Liver (tissue), 9 donors: ENCODE results near the gene ACCSL. TPM values are rescaled to one million over a fixed set of nuclear protein-coding genes. Genes with fewer than 3 reads are reported as not detected.

Experiments
- DNase-seq: peaks from one replicate; pipeline ENCODE4 v3.0.0-alpha.2; 2017; ENCODE audit warnings: low spot score
- H3K27ac ChIP-seq, 2 donors: one replicate each; pipeline ENCODE4 v1.7.0; 2013; ENCODE audit warnings: inconsistent platforms in 2 of 2, low read length in 2 of 2, control low read depth in 1 of 2, low read depth in 1 of 2, mild to moderate bottlenecking in 1 of 2
- H3K27me3 ChIP-seq, 4 donors: one replicate each; pipeline versions ENCODE4 v1.6.1 to v1.7.0; 2013; ENCODE audit warnings: low read length in 3 of 4, inconsistent platforms in 1 of 4, mild to moderate bottlenecking in 1 of 4, moderate library complexity in 1 of 4; ENCODE audit not compliant: control insufficient read depth in 4 of 4, insufficient read depth in 4 of 4
- H3K36me3 ChIP-seq, 4 donors: one replicate each; pipeline versions ENCODE4 v1.6.1 to v1.7.0; 2013; ENCODE audit warnings: low read length in 3 of 4, mild to moderate bottlenecking in 3 of 4, low read depth in 1 of 4, moderate library complexity in 1 of 4; ENCODE audit not compliant: control insufficient read depth in 4 of 4, insufficient read depth in 3 of 4
- H3K4me1 ChIP-seq, 4 donors: one replicate each; pipeline versions ENCODE4 v1.6.1 to v1.7.0; 2013; ENCODE audit warnings: low read length in 3 of 4, mild to moderate bottlenecking in 3 of 4, moderate library complexity in 1 of 4; ENCODE audit not compliant: control insufficient read depth in 4 of 4, insufficient read depth in 4 of 4
- H3K4me3 ChIP-seq, 3 donors: one replicate each; pipeline versions ENCODE4 v1.6.1 to v1.7.0; 2013; ENCODE audit warnings: low read length in 3 of 3, control low read depth in 1 of 3, low read depth in 1 of 3, mild to moderate bottlenecking in 1 of 3
- H3K9ac ChIP-seq, 2 donors: one replicate each; pipeline ENCODE4 v1.7.0; 2013; ENCODE audit warnings: low read length in 2 of 2, mild to moderate bottlenecking in 2 of 2, moderate library complexity in 2 of 2, control low read depth in 1 of 2, low read depth in 1 of 2
- H3K9me3 ChIP-seq, 4 donors: one replicate each; pipeline versions ENCODE4 v1.6.1 to v1.7.0; 2013; ENCODE audit warnings: low read length in 3 of 4; ENCODE audit not compliant: control insufficient read depth in 4 of 4
- ATF3 ChIP-seq: IDR thresholded peaks from 2 replicates; pipeline ENCODE4 v1.6.1; 2016; ENCODE audit warnings: antibody characterized with exemption
- CTCF ChIP-seq: fragments of 150-350 bp; IDR thresholded peaks from 2 replicates; pipeline ENCODE4 v1.5.1; 2017; ENCODE audit warnings: improper control_type of control experiment, low read depth, low read length; ENCODE audit not compliant: missing input control
- FOXA1 ChIP-seq: IDR thresholded peaks from 2 replicates; pipeline ENCODE4 v1.6.1; 2016; ENCODE audit warnings: antibody characterized with exemption
- FOXA2 ChIP-seq: IDR thresholded peaks from 2 replicates; pipeline ENCODE4 v1.6.1; 2016; ENCODE audit warnings: antibody characterized with exemption
- GABPA ChIP-seq, 2 donors: IDR thresholded peaks in 1 of 2; conservative IDR thresholded peaks in 1 of 2; 2 replicates each; pipeline ENCODE4 v1.6.1; 2016; ENCODE audit warnings: antibody characterized with exemption in 2 of 2, mild to moderate bottlenecking in 1 of 2, moderate library complexity in 1 of 2
- HNF4A ChIP-seq, 2 donors: conservative IDR thresholded peaks; 2 replicates each; pipeline ENCODE4 v1.6.1; 2016; ENCODE audit warnings: antibody characterized with exemption in 2 of 2, mild to moderate bottlenecking in 2 of 2
- HNF4G ChIP-seq: IDR thresholded peaks from 2 replicates; pipeline ENCODE4 v1.6.1; 2016; ENCODE audit warnings: antibody characterized with exemption
- JUND ChIP-seq, 2 donors: IDR thresholded peaks; 2 replicates each; pipeline ENCODE4 v1.6.1; 2016; ENCODE audit warnings: antibody characterized with exemption in 2 of 2
- MAX ChIP-seq: IDR thresholded peaks from 2 replicates; pipeline ENCODE4 v1.6.1; 2016; ENCODE audit warnings: antibody characterized with exemption
- NR2F2 ChIP-seq: IDR thresholded peaks from 2 replicates; pipeline ENCODE4 v1.6.1; 2016; ENCODE audit warnings: antibody characterized with exemption
- RAD21 ChIP-seq, 2 donors: IDR thresholded peaks; 2 replicates each; pipeline ENCODE4 v1.6.1; 2016; ENCODE audit warnings: antibody characterized with exemption in 2 of 2, mild to moderate bottlenecking in 2 of 2
- REST ChIP-seq: IDR thresholded peaks from 2 replicates; pipeline ENCODE4 v1.6.1; 2016; ENCODE audit warnings: antibody characterized with exemption, mild to moderate bottlenecking
- RXRA ChIP-seq, 2 donors: IDR thresholded peaks; 2 replicates each; pipeline ENCODE4 v1.6.1; 2017 to 2018; ENCODE audit warnings: antibody characterized with exemption in 2 of 2, mild to moderate bottlenecking in 1 of 2
- SP1 ChIP-seq: IDR thresholded peaks from 2 replicates; pipeline ENCODE4 v1.6.1; 2018; ENCODE audit warnings: antibody characterized with exemption, mild to moderate bottlenecking
- TAF1 ChIP-seq: conservative IDR thresholded peaks from 2 replicates; pipeline ENCODE4 v1.6.1; 2016; ENCODE audit warnings: antibody characterized with exemption, mild to moderate bottlenecking
- ZBTB33 ChIP-seq: IDR thresholded peaks from 2 replicates; pipeline ENCODE4 v1.6.1; 2016; ENCODE audit warnings: antibody characterized with exemption
- WGBS: extraction: QIAGEN DNeasy Blood & Tissue Kit; methylation state at CpG from one replicate; pipeline ENCODE4 v1.1.7; 2013; 5-methylcytosine and 5-hydroxymethylcytosine counted together
- polyA plus RNA-seq, 2 donors: library from polyadenylated mRNA; stranded (reverse) in 1 of 2; unstranded in 1 of 2; fragments of 200-250 nt in 1 of 2; fragments of >200 nt in 1 of 2; fragmentation: Nextera tagmentation in 1 of 2; extraction: Ambion mirVana in 1 of 2; gene quantifications; one replicate each; pipeline versions ENCODE4 v1.2.1 to v1.2.3, GENCODE V29; 2013 to 2015
- total RNA-seq, 2 donors: library from RNA; depleted of rRNA; stranded (reverse); fragments of >200 nt; gene quantifications; one replicate each; pipeline ENCODE4 v1.2.3, GENCODE V29; 2014
- donor health status: healthy.
- donor health status: healthy.
- donor health status: healthy.
- donor health status: healthy.
- donor health status: healthy.

The ACCSL gene
- total and polyA plus RNA-seq, 4 donors: 0.09 TPM; not detected in 3

GRCh38 chr11:44068180-44068579 lies 20.4 kb downstream of the ACCSL start:
- Histone ChIP-seq H3K27me3 (no peaks in the 10 kb centered on the region), H3K9me3 (no peaks in the 10 kb centered on the region), H3K27ac (no peak overlapping the region), H3K36me3 (peaks cover 0 to 6% (median 4%) of the 10 kb centered on the region in 4 donors), H3K4me1 (peaks cover 0 to 13% (median 0%) of the 10 kb centered on the region in 4 donors), H3K4me3 (no peak overlapping the region), H3K9ac (no peak overlapping the region)
- DNase-seq: no peak
- TF ChIP-seq ZBTB33: no peak
- TF ChIP-seq FOXA2: no peak
- no peak for TF ChIP-seq CTCF
- TF ChIP-seq ATF3: no peak
- TF ChIP-seq TAF1: no peak
- no peak for TF ChIP-seq RXRA (IDR thresholded peaks at IDR 0.05)
- TF ChIP-seq RAD21 (IDR thresholded peaks at IDR 0.05): no peak
- no peak for TF ChIP-seq NR2F2
- TF ChIP-seq HNF4A (conservative IDR thresholded peaks at IDR 0.05): no peak
- no peak for TF ChIP-seq REST
- TF ChIP-seq FOXA1: no peak
- no peak for TF ChIP-seq JUND (IDR thresholded peaks at IDR 0.05)
- TF ChIP-seq SP1: no peak
- no peak for TF ChIP-seq HNF4G
- over 99% methylated on average over 2 of the region's 2 CpGs for WGBS

- no peaks in the 10 kb centered on the region for H3K27me3 ChIP-seq
- H3K4me1 ChIP-seq: peaks cover 0 to 10% (median 0%) of the 10 kb centered on the region in 4 donors
- no peak overlapping the region for H3K27ac ChIP-seq
- H3K9ac ChIP-seq: no peak overlapping the region
- no peaks in the 10 kb centered on the region for H3K9me3 ChIP-seq
- 90% methylated on average over 3 of the region's 3 CpGs for WGBS
- no peak overlapping the region for H3K4me3 ChIP-seq
- H3K36me3 ChIP-seq: peaks cover 0 to 15% (median 6%) of the 10 kb centered on the region in 4 donors
- DNase-seq: no peak
- no peak for TF ChIP-seq HNF4A (conservative IDR thresholded peaks at IDR 0.05)
- TF ChIP-seq ZBTB33: no peak
- TF ChIP-seq HNF4G: no peak
- TF ChIP-seq MAX: no peak
- TF ChIP-seq RXRA (IDR thresholded peaks at IDR 0.05): no peak
- TF ChIP-seq JUND (IDR thresholded peaks at IDR 0.05): no peak
- no peak for TF ChIP-seq RAD21 (IDR thresholded peaks at IDR 0.05)
- TF ChIP-seq FOXA2: no peak
- TF ChIP-seq GABPA (IDR thresholded peaks at IDR 0.05 in 1 of 2, conservative IDR thresholded peaks at IDR 0.05 in 1 of 2): no peak
- TF ChIP-seq CTCF: no peak
- TF ChIP-seq TAF1: no peak
- no peak for TF ChIP-seq SP1
- TF ChIP-seq ATF3: no peak
These were observed 23.4 kb downstream of the ACCSL start for GRCh38 chr11:44071157-44071556.
